IPS DF 6.9 (cell line): ENCODE results near the gene POLG.

Experiments used
- DNase-seq: peaks from one replicate; pipeline ENCODE4 v3.0.0-alpha.2; 2013; ENCODE audit warnings: low read depth, low spot score
- H3K27ac ChIP-seq: one replicate; pipeline ENCODE4 v1.5.1; 2013; ENCODE audit warnings: low read length, control low read depth
- H3K27me3 ChIP-seq: 2 replicates; pipeline ENCODE4 v1.6.1; 2013; ENCODE audit warnings: mild to moderate bottlenecking, low read length; ENCODE audit not compliant: control insufficient read depth, insufficient read depth
- H3K36me3 ChIP-seq: 2 replicates; pipeline ENCODE4 v1.6.1; 2013; ENCODE audit warnings: low read length; ENCODE audit not compliant: control insufficient read depth, insufficient read depth
- H3K4me1 ChIP-seq: 2 replicates; pipeline ENCODE4 v1.6.1; 2013; ENCODE audit warnings: low read length; ENCODE audit not compliant: control insufficient read depth, insufficient read depth
- H3K4me3 ChIP-seq: 2 replicates; pipeline ENCODE4 v1.5.1; 2013; ENCODE audit warnings: mild to moderate bottlenecking, low read length
- H3K9me3 ChIP-seq: 2 replicates; pipeline ENCODE4 v1.6.1; 2013; ENCODE audit warnings: low read length, inconsistent platforms; ENCODE audit not compliant: control insufficient read depth, insufficient read depth
- WGBS: extraction: QIAGEN DNeasy Blood & Tissue Kit; methylation state at CpG from one replicate; pipeline ENCODE4 v1.1.7; 2013; ENCODE audit warnings: mixed read lengths, missing lambda C conversion rate; ENCODE audit not compliant: insufficient read length, insufficient coverage; 5-methylcytosine and 5-hydroxymethylcytosine counted together

The POLG gene

GRCh38 chr15:89369341-89369947 lies 34.8 kb upstream of the POLG start:
- no peak for DNase-seq
- H3K27ac ChIP-seq = no peak overlapping the region
- no peaks in the 10 kb centered on the region for H3K36me3 ChIP-seq
- no peak overlapping the region for H3K4me3 ChIP-seq
- no peaks in the 10 kb centered on the region for H3K9me3 ChIP-seq
- H3K27me3 ChIP-seq = peaks cover 97% of the 10 kb centered on the region
- no CpG with 5 or more reads among the region's 3 CpGs for WGBS
- peaks cover 7% of the 10 kb centered on the region for H3K4me1 ChIP-seq

- WGBS = no CpG with 5 or more reads among the region's 34 CpGs
- Histone ChIP-seq H3K27ac (no peak overlapping the region), H3K27me3 (peaks cover 97% of the 10 kb centered on the region), H3K36me3 (no peaks in the 10 kb centered on the region), H3K4me1 (peaks cover 7% of the 10 kb centered on the region), H3K4me3 (no peak overlapping the region), H3K9me3 (no peaks in the 10 kb centered on the region)
- no peak for DNase-seq
Measured at GRCh38 chr15:89368566-89369223, 34.1 kb upstream of the POLG start.

- DNase-seq = no peak
- no peaks in the 10 kb centered on the region for H3K9me3 ChIP-seq
- peaks cover 7% of the 10 kb centered on the region for H3K4me1 ChIP-seq
- peaks cover 99% of the 10 kb centered on the region for H3K27me3 ChIP-seq
- H3K36me3 ChIP-seq = no peaks in the 10 kb centered on the region
- no CpG with 5 or more reads among the region's 90 CpGs for WGBS
- peak overlapping the region; percentile 6; the same call in 1 of the 2 replicates for H3K4me3 ChIP-seq
- no peak overlapping the region for H3K27ac ChIP-seq
Measured at GRCh38 chr15:89367485-89368451, 33.1 kb upstream of the POLG start.

- H3K4me1 ChIP-seq = peaks cover 7% of the 10 kb centered on the region
- DNase-seq = no peak
- H3K27me3 ChIP-seq = peaks cover 99% of the 10 kb centered on the region
- H3K4me3 ChIP-seq = no peak overlapping the region; the same call in 1 of the 2 replicates
- no CpG with 5 or more reads among the region's 21 CpGs for WGBS
- no peaks in the 10 kb centered on the region for H3K36me3 ChIP-seq
- no peaks in the 10 kb centered on the region for H3K9me3 ChIP-seq
- no peak overlapping the region for H3K27ac ChIP-seq
Measured at GRCh38 chr15:89366656-89367393, 32.2 kb upstream of the POLG start.

- Histone ChIP-seq H3K27me3 (peaks cover 98% of the 10 kb centered on the region), H3K4me1 (peaks cover 7% of the 10 kb centered on the region), H3K9me3 (no peaks in the 10 kb centered on the region), H3K27ac (no peak overlapping the region), H3K36me3 (no peaks in the 10 kb centered on the region), H3K4me3 (no peak overlapping the region)
- WGBS = no CpG with 5 or more reads among the region's 22 CpGs
- no peak for DNase-seq
Measured at GRCh38 chr15:89365462-89366065, 30.9 kb upstream of the POLG start.

- Histone ChIP-seq H3K4me3 (no peak overlapping the region), H3K36me3 (no peaks in the 10 kb centered on the region), H3K9me3 (no peaks in the 10 kb centered on the region), H3K4me1 (peaks cover 4% of the 10 kb centered on the region; the same call in 1 of the 2 replicates), H3K27me3 (peaks cover 98% of the 10 kb centered on the region), H3K27ac (no peak overlapping the region)
- no peak for DNase-seq
- no CpG with 5 or more reads among the region's 13 CpGs for WGBS
Measured at GRCh38 chr15:89364741-89365450, 30.3 kb upstream of the POLG start.

GRCh38 chr15:89364341-89364740 lies 29.7 kb upstream of the POLG start:
- no peaks in the 10 kb centered on the region for H3K36me3 ChIP-seq
- WGBS = no CpG with 5 or more reads among the region's 6 CpGs
- DNase-seq = no peak
- no peak overlapping the region for H3K27ac ChIP-seq
- no peak overlapping the region for H3K4me3 ChIP-seq
- peaks cover 4% of the 10 kb centered on the region; the same call in 1 of the 2 replicates for H3K4me1 ChIP-seq
- H3K9me3 ChIP-seq = no peaks in the 10 kb centered on the region
- peaks cover 98% of the 10 kb centered on the region for H3K27me3 ChIP-seq

GRCh38 chr15:89363770-89364169 lies 29.1 kb upstream of the POLG start:
- no CpG with 5 or more reads among the region's 4 CpGs for WGBS
- Histone ChIP-seq H3K4me1 (peaks cover 4% of the 10 kb centered on the region; the same call in 1 of the 2 replicates), H3K27ac (no peak overlapping the region), H3K27me3 (peaks cover 97% of the 10 kb centered on the region), H3K9me3 (no peaks in the 10 kb centered on the region), H3K36me3 (no peaks in the 10 kb centered on the region), H3K4me3 (no peak overlapping the region)
- no peak for DNase-seq

- H3K27me3 ChIP-seq = peaks cover 94% of the 10 kb centered on the region
- H3K9me3 ChIP-seq = no peaks in the 10 kb centered on the region
- DNase-seq = no peak
- whole genome bisulfite sequencing = no CpG with 5 or more reads among the region's 6 CpGs
- H3K4me1 ChIP-seq = peaks cover 4% of the 10 kb centered on the region; the same call in 1 of the 2 replicates
- no peak overlapping the region for H3K4me3 ChIP-seq
- no peaks in the 10 kb centered on the region for H3K36me3 ChIP-seq
- no peak overlapping the region for H3K27ac ChIP-seq
Measured at GRCh38 chr15:89363133-89363532, 28.5 kb upstream of the POLG start.
